Measurements from ENCODE around the gene KIFAP3.

GRCh38 chr1:169899519-169900217 is 174.8 kb downstream of the KIFAP3 start:
- no peak for TF ChIP-seq YY1 (IDR thresholded peaks at IDR 0.05; ENCODE audit: insufficient read depth, insufficient read length)
- TF ChIP-seq ZNF274 (IDR thresholded peaks at IDR 0.05; ENCODE audit: low read depth, low read length), result no peak

Measured in NT2/D1 (cell line).